ENCODE results near the gene ME3. TPM values are rescaled to one million over a fixed set of nuclear protein-coding genes. Genes with fewer than 3 reads are reported as not detected.
"Not testable (repeated sequence)": the region's sequence is repeated elsewhere in the genome, so short reads cannot be mapped to it uniquely, and the experiment has no call there.

Gene ME3
- total RNA-seq, 4 donors from 2014 or later, result 1.9 to 18.3 (median 5.6) TPM

DNA sequence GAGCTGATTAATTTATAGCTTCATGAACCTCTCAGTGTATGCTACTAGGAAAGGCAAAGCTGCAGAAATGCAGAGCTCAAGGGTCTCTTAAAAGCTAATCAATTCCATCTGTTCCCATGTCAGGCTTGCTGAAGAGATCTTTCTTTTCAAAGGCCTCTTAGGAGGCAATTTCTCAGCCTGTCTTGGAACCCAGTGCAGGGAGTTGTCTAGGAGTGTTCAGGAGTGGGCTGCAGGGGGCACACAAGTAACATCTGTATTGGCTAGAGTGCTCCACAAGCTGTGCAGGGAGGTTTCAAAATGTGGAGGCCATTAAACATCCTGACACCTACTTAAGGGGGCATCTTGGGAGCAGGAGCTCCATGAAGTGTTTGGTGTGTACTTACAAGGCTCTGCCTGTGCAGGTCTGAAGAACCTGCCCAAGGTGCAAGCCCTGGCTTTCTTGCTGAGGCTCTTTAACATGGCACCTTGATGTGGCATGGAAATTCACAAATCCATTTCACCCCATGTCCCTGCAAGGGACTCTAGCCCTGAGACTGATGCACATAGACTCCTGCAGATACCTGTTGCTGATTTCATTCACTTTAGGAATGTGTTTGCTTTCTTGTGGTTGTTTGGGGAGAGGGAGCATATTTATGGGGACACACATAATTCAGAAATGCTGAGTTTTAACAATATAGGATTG is 134.7 kb downstream of the ME3 start:
- Histone ChIP-seq H3K27me3 (no peaks in the 10 kb centered on the region), H3K9me3 (no peaks in the 10 kb centered on the region), H3K4me3 (no peak overlapping the region), H3K4me1 (no peaks in the 10 kb centered on the region), H3K36me3 (no peaks in the 10 kb centered on the region), H3K27ac (no peak overlapping the region)
- intact Hi-C loops (cut with DNase I), result no loop called here
- DNase-seq, result no peak
- no peak for TF ChIP-seq POLR2A (IDR thresholded peaks at IDR 0.05)
- TF ChIP-seq, protein P1, sequence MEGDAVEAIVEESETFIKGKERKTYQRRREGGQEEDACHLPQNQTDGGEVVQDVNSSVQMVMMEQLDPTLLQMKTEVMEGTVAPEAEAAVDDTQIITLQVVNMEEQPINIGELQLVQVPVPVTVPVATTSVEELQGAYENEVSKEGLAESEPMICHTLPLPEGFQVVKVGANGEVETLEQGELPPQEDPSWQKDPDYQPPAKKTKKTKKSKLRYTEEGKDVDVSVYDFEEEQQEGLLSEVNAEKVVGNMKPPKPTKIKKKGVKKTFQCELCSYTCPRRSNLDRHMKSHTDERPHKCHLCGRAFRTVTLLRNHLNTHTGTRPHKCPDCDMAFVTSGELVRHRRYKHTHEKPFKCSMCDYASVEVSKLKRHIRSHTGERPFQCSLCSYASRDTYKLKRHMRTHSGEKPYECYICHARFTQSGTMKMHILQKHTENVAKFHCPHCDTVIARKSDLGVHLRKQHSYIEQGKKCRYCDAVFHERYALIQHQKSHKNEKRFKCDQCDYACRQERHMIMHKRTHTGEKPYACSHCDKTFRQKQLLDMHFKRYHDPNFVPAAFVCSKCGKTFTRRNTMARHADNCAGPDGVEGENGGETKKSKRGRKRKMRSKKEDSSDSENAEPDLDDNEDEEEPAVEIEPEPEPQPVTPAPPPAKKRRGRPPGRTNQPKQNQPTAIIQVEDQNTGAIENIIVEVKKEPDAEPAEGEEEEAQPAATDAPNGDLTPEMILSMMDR (IDR thresholded peaks at IDR 0.05), result no peak

DNA sequence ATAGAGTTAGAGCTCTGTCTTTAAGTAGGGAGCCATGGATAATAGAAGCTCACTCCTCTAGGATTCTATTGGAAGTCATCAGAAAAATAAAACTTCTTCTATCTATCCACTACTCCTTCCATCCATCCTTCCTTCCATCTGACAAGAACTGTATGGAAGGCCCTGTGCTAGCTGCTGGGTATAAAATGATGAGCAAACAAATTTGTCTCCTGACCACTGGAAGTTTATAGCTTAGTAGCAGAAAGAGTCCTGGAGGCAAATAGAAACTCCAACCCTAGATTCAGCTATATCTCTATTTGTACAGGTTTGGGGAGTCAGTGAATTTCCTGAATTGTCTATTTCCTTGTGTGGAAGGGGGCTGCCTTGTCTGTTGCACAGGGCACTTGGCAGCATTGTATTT is 136.6 kb downstream of the ME3 start:
- no peak for DNase-seq
- Histone ChIP-seq H3K27ac (no peak overlapping the region), H3K4me1 (no peaks in the 10 kb centered on the region), H3K36me3 (no peaks in the 10 kb centered on the region), H3K4me3 (no peak overlapping the region), H3K9me3 (no peaks in the 10 kb centered on the region), H3K27me3 (no peaks in the 10 kb centered on the region)
- TF ChIP-seq, protein P1 (IDR thresholded peaks at IDR 0.05), result no peak
- TF ChIP-seq POLR2A (IDR thresholded peaks at IDR 0.05), result no peak
- intact Hi-C loops (cut with DNase I), result no loop called here

DNA sequence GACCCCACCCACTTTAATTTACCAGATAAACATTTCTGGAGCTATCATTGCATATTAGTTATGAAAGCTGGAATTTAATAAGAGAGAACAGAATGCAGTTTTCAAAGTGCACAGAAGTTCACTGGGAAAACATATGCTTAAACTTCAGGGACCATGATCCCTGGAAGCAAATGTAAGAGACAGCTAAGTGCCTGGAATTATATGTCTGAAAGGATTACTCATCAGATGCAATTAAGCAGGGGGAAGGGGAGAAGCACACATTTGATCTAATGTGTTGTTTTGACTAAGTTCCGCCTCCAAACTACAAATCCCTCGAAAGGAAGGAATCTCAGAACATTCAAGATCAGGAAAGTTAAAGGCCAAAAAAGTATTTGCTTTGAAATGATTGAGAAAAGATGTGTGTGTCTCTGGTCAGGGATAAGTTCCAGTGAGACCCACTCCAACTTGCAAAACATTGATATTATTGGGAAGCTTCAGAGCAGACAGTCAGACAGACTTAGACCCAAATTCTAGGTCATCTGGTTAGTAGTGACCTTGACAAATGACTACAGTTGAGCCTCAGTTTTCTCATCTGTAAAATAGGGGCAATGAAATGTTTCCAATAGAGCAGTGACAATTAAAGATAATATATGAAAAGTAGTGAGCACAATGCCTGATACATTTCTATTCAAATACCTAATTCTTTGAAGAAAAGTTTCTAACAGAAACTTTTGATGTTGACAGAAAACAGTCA is 147.6 kb downstream of the ME3 start:
- no peak for DNase-seq
- Histone ChIP-seq H3K27ac (peak overlapping the region in 3 of 4 donors; percentile 7 to 73 (median 70)), H3K9me3 (peaks cover 0 to 6% (median 0%) of the 10 kb centered on the region in 3 donors), H3K4me3 (no peak overlapping the region), H3K36me3 (no peaks in the 10 kb centered on the region), H3K4me1 (peaks cover 0 to 25% (median 8%) of the 10 kb centered on the region in 3 donors), H3K27me3 (no peaks in the 10 kb centered on the region)
- TF ChIP-seq, protein P1 (IDR thresholded peaks at IDR 0.05), result no peak
- TF ChIP-seq POLR2A (IDR thresholded peaks at IDR 0.05), result no peak
- intact Hi-C loops (cut with DNase I), result no loop called here
- WGBS, 2 donors, result 35% methylated on average over 2 of the region's 2 CpGs

DNA sequence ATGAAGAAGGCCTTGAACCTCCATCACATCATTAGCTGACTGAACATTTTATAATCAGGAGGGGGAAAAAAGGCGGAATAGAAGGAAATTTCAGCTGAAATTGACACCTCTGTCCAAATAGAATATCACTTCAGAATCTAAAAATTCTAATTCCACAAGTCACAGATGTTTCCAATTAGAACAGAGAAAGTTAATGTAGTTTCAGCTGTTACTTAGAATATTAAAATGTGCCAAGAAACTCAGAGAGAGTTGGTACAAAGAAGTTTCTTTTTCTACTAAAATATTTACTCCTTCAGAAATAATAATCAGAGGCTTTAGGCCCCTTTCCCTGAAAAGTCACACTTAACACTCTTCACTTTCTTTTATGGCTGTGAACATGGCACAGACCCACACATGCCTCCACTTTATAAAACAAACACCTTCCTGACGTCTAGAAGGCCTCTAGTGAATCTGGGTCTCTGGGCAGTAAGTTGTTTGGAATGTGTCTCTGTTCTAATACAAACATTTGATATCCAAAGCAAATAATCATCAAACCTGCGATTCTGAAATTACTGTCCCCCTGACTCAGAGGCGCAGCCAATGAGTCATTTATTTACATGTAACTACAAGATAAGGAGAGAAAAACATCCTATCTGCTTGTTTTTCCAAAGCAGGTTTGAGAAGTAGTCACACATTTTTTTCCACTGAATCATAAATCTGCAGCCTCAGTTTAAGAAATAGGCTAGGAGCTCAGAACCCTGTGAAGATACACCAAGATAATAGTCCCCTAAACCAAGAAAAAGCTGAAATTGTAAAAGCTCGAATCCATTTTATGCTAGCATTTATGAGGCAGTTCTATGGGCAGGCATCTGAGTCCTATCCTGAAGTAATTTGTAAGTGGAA is 148.4 kb downstream of the ME3 start:
- peak overlapping the region; percentile 5 to 73 (median 38) for H3K27ac ChIP-seq
- H3K27me3 ChIP-seq, result no peaks in the 10 kb centered on the region
- WGBS, 2 donors, result 32 to 33% methylated on average over 5 of the region's 5 CpGs
- intact Hi-C loops (cut with DNase I), result no loop called here
- no peaks in the 10 kb centered on the region for H3K36me3 ChIP-seq
- no peak overlapping the region for H3K4me3 ChIP-seq
- peaks cover 0 to 6% (median 0%) of the 10 kb centered on the region in 3 donors for H3K9me3 ChIP-seq
- TF ChIP-seq POLR2A (IDR thresholded peaks at IDR 0.05), result no peak
- TF ChIP-seq, protein P1 (IDR thresholded peaks at IDR 0.05), result no peak
- peaks cover 0 to 33% (median 13%) of the 10 kb centered on the region in 3 donors for H3K4me1 ChIP-seq
- DNase-seq, result no peak

DNA sequence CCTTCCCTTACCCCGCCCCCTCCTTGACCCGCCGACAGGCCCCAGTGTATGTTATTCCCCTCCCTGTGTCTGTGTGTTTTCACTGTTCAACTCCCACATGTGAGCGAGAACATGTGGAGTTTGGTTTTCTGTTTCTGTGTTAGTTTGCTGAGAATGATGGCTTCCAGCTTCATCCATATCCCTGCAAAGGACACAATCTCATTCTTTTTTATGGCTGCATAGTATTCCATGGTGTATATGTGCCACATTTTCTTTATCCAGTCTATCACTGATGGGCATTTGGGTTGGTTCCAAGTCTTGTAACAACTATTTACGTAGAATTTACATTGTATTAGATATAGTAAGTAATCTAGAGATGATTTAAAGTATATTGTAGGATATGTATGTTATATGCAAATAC is 149.9 kb downstream of the ME3 start:
- 95 to 97% methylated on average over 5 of the region's 5 CpGs for WGBS, 2 donors
- intact Hi-C loops (cut with DNase I), result not testable (repeated sequence)
- H3K4me1 ChIP-seq, result peaks cover 0 to 37% (median 13%) of the 10 kb centered on the region in 3 donors

More for the DNA sequence above, 149.9 kb downstream of the ME3 start:
- H3K27ac ChIP-seq, H3K36me3 ChIP-seq, DNase-seq, H3K9me3 ChIP-seq, H3K27me3 ChIP-seq, H3K4me3 ChIP-seq: not testable (repeated sequence)
